Stimulated activated CD8-positive, alpha-beta memory T cell treated with anti-CD3 and anti-CD28 coated beads, Interleukin-4, amount 100 ng/mL, for 48 hours (primary cell): ENCODE results near the gene DTHD1.
A peak's percentile ranks its signal among the peaks of the same experiment; 100 is the strongest.

Source experiments
- DNase-seq: peaks from one replicate; pipeline ENCODE4 v3.0.0-alpha.2; 2020

DTHD1 gene

GRCh38 chr4:36281384-36282106, at the start of gene DTHD1:
Gene DTHD1, plus strand, starts transcription at chr4:36281616. Its CDS starts 143 bp downstream, at chr4:36281759.
- no peak for DNase-seq

GRCh38 chr4:36233567-36234266, 47.7 kb upstream of the DTHD1 start:
- DNase-seq = no peak

GRCh38 chr4:36235306-36235705, 46.1 kb upstream of the DTHD1 start:
- no peak for DNase-seq

DNA sequence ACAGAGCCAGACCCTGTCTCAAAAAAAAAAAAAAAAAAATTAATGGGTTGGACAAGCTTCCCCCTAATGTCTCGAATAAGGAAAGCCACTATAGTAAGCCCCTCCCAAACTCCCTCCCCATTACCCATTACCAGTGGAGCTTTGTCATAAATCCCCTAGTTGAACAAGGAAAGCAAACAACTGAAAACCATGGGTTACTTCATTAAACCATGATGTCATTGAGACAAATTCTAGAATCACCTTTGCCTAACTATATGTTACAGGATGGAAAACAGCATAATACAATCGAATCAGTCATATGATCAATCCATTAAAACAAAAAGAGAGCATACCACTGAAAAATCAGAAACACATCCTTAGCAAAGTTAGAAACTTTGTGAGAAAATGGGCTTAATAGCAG, 45.3 kb upstream of the DTHD1 start:
- no peak for DNase-seq

GRCh38 chr4:36237366-36238313, 43.8 kb upstream of the DTHD1 start:
- no peak for DNase-seq

DNA sequence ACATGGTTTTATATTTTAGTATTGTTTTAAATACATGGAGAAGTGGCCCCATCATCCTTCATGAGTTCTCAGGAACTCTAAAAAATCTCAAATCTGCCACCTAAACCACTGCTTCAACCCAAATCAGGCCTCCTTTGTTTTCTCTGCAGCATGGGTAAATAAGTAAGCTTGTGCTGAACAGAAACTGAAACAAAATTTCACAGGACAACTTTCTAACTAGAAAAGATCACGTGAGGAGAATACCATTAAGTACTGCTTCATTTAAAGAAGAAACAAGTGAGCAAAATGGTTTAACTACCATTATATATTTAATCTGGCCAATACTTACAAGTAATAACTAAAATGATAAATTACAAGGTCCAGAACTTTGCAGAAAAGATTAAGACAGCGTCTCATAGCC, 39.6 kb upstream of the DTHD1 start:
- no peak for DNase-seq

DNA sequence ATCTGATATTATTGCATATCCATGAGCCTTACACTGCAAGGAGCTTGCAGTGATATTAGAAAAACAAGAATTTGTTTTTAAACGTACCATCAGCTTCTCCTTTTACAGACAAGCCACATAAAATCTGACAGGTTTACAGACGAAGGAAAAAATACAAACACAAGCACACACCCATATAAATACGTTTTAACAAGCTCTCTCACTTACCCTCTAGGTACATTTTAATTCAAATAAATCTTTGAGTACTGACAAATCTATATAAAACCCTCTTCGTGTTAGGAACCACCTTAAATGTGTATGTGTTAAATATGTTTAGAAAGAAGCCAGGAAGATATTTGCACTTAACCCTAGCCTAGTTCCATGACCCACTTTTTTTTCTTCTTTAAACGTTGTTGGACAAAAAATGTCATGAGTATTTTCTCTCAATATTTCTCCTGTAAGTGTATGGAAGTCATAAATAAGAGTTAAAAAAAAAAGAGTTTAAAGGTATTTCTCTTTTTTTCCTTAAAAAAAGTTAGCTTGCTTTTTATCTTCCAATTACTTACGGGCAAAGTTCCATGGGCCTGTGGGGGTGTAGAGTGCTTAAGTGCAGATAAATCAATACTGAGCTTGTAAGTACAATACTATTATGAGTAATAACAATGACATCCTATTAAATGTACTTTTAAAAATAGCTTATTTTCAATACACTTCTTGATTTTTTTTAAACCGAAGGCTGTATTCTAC, 38.6 kb upstream of the DTHD1 start:
- DNase-seq = no peak

DNA sequence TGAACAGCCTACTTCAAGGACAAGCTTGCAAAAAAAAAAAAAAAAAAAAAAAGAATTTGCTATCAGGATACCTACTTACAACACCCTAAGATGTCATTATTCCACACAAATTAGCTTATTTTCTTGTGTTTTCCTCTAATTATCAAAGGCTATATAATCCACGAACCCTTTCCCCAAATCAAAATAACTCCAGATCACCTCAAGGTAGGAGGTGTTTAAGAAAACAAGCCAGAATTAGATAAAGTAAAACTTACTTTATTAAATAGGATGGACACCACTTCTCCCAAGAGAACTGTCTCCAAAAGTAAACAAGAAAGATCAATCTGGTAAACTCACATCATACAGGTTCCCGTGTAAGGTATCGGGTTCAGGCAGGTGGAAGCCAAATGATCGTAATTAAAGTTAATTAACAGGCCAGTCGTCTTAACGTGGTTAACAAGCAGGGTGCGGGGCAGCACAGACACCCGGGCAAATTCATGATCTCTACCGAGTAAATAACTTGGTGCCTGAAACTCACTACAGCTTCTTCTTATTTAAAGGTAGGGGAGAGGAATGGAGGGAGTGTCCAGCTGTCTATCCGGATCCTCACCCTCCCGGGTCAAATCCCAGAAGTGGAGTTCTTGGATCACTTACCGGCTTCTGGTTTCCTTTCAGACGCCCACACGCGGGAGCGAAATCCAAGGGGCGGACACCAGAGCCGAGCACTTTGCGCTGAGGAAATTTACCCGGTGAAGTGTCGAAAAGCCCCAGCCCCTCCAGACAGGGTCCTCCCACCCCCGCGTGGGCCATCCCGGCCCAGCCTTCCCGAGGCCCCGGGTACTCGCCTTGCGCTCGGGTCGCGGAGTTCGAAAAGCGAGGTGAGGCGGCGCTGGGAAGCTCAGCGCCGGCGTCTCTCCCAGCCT, 37.8 kb upstream of the DTHD1 start:
- DNase-seq = peak; percentile 73

GRCh38 chr4:36244257-36245082, 36.9 kb upstream of the DTHD1 start, which contains the start of gene ARAP2:
Gene ARAP2, minus strand, starts transcription at chr4:36244514. Its CDS starts 15,028 bp downstream, at chr4:36229486.
- peak; percentile 77 for DNase-seq

DNA sequence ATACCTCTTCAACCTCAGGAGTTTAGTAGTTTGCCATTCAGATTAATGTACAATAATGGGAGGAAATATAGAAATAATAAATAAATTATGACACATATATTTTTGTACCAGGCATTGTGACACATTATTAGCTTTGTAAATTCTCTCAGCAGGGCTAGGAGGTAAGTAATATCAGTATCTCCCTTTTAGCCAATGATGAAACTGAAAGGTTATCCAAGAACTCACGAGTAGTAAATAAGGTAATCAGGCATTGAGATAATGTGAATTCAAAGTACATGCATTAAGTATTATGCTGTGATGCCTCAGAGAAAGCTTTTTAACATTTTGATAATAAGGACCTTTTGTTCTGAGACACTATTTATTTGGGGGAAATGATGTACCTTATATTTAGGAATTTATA, 31.8 kb upstream of the DTHD1 start:
- no peak for DNase-seq

DNA sequence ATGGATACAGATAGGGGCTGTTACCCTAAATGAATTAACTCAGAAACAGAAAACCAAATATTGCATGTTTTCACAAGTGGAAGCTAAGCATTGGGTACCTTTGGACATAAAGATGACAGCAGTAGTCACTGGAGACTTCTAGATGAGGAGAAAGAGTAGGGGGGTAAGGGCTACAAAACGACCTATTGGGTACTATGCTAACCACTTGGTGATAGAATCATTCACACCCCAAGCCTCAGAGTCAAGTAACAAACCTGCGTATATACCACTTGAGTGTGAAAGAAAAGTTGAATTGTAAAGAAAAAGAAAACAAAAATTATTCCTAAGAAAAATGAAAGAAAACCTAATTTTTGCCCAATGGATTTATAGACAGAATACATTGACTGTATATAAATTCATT, 29.4 kb upstream of the DTHD1 start:
- DNase-seq = no peak

GRCh38 chr4:36254371-36254770, 27.0 kb upstream of the DTHD1 start:
- no peak for DNase-seq

DNA sequence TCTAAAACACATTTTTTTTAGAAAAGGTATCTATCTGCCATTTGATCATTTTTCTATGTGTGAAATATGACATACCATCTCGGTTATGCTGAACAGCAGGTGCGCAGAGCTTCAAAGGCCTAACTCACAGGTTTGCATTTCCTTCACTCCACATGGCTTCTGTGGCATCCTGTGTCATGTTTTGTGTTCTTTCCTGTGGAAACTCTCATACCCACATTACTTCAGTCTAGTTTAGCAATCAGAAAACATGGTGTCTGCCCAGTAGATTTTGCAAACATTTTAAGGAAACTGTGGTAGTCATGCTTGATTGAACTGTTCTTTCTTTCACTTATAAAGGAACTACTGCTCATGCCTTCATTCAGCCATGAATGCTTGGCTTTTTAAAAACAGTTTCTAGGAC, 25.8 kb upstream of the DTHD1 start:
- peak; percentile 54 for DNase-seq

DNA sequence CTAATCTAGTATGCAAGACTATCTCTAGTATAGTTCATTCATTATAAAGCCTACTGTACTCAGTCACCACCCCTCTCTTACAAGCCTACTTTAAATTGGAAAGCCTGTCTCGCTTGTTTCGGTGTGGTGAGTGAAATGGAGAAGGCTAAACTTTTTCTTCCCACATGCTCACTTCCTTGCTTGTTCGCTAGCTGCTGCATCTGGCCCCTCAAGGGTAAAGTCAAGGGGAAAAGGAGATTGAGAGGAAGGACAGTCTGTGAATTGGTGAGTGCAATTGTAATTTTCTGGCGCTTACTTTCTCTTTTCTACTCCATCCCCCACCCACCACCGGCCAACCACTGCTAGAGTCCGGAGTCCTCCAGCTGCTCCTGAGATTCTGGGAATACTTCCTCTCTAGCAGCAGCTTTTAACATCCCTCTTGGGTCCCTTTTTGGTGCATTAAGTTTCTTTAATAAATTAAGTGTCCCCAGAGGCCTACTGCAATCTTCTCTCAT, 25.0 kb upstream of the DTHD1 start:
- DNase-seq = no peak

DNA sequence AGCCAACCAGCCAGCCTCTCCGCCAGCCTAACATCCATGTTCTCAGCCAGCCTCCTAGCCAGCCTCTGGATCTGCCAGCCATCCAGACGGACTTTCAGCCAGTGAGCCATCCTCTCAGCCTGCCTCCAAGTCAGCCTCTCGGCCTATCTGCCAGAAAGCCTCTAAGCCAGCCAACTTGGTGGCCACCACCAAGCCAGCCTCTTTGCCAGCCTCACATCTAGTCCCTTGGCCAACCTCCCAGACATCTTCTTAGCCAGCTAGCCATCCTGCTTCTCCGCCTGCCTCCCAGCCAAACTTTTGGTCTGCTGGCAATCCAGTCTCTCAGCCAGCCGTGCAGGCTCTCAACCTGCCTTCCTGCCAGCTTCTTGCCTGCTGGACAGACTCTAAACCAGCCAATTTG, 20.7 kb upstream of the DTHD1 start:
- no peak for DNase-seq

DNA sequence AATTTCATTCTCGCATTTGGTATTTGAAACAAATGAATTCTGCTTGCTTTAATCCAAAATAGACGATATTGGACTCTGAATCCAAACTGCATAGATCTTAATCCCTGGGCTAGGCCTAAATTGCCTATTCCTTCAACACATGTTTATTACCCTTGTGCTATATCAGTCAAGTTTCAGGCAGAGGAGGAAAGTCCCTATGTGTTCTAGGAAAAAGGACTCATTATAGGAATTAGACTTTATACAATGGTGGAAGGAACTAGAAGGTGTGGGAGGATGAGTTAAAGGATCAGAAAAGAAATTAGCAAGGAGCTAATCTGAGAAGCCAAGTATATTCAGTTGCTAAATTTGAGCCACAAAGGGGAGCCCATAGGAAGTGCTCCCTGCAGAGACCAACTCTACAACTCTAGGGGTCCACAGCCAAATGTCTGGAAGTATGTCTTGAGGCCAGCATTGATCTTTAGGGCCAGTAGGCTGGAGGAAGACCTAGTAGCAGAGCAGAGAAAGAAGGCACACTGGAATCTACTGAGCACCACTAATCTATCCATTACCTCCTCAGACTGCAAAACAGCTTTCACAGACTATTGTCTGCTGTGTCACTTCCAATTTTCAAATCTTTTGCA, 17.1 kb upstream of the DTHD1 start:
- no peak for DNase-seq

- no peak for DNase-seq
Measured at GRCh38 chr4:36267486-36268268, 13.7 kb upstream of the DTHD1 start.

GRCh38 chr4:36269101-36269500, 12.3 kb upstream of the DTHD1 start:
- no peak for DNase-seq

- DNase-seq = no peak
Measured at GRCh38 chr4:36269533-36270173, 11.8 kb upstream of the DTHD1 start.
